HL-60 (cell line): ENCODE data around the gene ST8SIA4.

Experiments
- GABPA ChIP-seq: IDR thresholded peaks from 2 replicates; pipeline ENCODE4 v1.6.1; 2012; ENCODE audit warnings: low read depth
- POLR2AphosphoS5 ChIP-seq: IDR thresholded peaks from 2 replicates; pipeline ENCODE4 v1.6.1; 2012; ENCODE audit warnings: low read depth
- TF ChIP-seq, protein P1 (sequence below): IDR thresholded peaks from one replicate; pipeline ENCODE4 v1.5.1; 2011; ENCODE audit warnings: low read length, control low read depth, inconsistent platforms; ENCODE audit not compliant: insufficient read depth
- TF ChIP-seq, protein P2 (sequence below): IDR thresholded peaks from 2 replicates; pipeline ENCODE4 v1.6.1; 2012; ENCODE audit warnings: low read depth; ENCODE audit not compliant: insufficient replicate concordance

DNA sequence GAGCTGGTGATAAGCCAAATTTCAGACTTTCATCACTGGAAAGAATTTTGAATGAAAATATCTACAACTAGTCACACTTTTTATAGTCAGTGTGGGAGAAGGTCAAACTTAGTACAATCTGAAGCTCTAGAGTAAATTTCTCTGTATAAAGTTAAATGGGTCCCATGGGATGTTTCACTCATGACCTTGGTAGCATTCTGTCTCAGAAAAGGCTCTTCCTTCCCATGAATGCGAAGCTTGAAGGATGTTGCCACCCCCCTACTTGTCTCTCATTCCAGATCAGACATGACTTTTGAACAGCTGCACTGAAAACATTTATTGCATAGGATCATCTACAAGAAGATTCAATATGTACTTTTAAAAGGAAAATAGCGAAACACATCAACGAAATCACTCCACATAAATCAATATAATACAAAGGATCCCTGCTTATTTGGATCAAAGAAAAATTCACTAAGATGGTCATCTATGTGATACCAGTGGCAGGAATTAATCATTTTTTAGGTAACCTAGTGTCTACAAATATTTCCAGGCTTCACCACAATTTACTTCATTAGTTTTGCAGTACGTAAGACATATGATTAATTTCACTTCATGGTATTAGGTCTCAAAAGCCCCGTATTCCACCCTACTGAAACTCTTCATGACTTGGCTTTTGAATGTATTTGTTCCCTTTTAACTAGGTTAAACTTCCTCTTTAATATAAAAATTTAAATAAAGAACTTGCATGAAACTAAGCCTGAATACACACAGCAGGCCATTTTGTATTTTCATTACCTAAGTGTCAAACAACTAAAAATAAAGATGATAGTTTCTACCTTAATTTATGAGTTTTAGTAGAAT is 4.4 kb downstream of the ST8SIA4 start:
- no peak for TF ChIP-seq POLR2AphosphoS5
- TF ChIP-seq, protein P1, sequence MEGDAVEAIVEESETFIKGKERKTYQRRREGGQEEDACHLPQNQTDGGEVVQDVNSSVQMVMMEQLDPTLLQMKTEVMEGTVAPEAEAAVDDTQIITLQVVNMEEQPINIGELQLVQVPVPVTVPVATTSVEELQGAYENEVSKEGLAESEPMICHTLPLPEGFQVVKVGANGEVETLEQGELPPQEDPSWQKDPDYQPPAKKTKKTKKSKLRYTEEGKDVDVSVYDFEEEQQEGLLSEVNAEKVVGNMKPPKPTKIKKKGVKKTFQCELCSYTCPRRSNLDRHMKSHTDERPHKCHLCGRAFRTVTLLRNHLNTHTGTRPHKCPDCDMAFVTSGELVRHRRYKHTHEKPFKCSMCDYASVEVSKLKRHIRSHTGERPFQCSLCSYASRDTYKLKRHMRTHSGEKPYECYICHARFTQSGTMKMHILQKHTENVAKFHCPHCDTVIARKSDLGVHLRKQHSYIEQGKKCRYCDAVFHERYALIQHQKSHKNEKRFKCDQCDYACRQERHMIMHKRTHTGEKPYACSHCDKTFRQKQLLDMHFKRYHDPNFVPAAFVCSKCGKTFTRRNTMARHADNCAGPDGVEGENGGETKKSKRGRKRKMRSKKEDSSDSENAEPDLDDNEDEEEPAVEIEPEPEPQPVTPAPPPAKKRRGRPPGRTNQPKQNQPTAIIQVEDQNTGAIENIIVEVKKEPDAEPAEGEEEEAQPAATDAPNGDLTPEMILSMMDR = no peak
- TF ChIP-seq, protein P2, sequence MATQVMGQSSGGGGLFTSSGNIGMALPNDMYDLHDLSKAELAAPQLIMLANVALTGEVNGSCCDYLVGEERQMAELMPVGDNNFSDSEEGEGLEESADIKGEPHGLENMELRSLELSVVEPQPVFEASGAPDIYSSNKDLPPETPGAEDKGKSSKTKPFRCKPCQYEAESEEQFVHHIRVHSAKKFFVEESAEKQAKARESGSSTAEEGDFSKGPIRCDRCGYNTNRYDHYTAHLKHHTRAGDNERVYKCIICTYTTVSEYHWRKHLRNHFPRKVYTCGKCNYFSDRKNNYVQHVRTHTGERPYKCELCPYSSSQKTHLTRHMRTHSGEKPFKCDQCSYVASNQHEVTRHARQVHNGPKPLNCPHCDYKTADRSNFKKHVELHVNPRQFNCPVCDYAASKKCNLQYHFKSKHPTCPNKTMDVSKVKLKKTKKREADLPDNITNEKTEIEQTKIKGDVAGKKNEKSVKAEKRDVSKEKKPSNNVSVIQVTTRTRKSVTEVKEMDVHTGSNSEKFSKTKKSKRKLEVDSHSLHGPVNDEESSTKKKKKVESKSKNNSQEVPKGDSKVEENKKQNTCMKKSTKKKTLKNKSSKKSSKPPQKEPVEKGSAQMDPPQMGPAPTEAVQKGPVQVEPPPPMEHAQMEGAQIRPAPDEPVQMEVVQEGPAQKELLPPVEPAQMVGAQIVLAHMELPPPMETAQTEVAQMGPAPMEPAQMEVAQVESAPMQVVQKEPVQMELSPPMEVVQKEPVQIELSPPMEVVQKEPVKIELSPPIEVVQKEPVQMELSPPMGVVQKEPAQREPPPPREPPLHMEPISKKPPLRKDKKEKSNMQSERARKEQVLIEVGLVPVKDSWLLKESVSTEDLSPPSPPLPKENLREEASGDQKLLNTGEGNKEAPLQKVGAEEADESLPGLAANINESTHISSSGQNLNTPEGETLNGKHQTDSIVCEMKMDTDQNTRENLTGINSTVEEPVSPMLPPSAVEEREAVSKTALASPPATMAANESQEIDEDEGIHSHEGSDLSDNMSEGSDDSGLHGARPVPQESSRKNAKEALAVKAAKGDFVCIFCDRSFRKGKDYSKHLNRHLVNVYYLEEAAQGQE = no peak
- no peak for TF ChIP-seq GABPA
